Measurements from ENCODE around the gene GABBR1.

Gene GABBR1

DNA sequence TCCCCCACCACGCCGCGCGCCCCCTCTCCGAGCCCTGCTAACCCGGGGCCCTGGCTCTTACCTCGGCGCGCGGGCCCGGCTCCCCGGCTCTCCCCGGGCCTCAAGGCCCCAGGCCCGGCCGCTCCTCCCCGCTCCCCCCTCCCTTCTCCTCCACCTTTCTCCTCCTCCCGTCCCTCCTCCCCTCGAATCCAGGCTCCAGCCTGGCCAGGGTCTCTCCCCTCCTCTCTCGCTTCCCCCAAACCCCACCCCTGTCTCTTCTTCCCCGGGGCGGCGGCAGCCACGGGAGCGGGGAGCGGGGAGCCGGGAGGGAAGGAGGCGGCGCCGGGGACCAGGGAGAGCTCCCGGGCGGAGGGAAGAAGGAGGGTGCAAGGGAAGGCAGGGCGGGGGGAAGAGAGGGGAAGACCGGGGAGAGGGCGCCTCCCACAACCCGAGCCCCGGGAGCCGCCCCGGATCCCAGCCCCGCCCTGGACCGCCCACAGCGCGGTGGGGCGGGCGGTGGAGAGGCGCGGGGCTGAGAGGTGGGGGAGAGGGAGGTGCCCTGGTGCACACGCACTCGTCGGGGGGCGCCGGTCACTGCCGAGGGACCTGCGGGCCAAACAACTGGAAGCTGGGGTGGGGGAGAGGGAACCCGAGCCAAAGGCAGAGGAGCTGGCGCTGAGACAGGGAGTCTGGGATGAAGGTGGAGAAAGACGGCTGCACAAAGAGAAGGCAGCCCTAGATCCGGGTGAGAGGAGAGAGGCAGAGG lies at the start of gene GABBR1 (continued):
- no peak for TF ChIP-seq ZNF692 (tag by site-specific recombination; IDR thresholded peaks at IDR 0.05)
- TF ChIP-seq RBAK (tag by site-specific recombination; IDR thresholded peaks at IDR 0.05): no peak
- peak; percentile 33; the same call in 1 of the 2 replicates for TF ChIP-seq ZNF335 (tag by site-specific recombination; conservative IDR thresholded peaks at IDR 0.05)
- TF ChIP-seq SP7 (tag by site-specific recombination; IDR thresholded peaks at IDR 0.05): peak; percentile 73
- TF ChIP-seq ZXDB (tag by site-specific recombination; IDR thresholded peaks at IDR 0.05): peak; percentile 46; the same call in 1 of the 2 replicates
- peak; percentile 70; the same call in 1 of the 2 replicates for TF ChIP-seq ZBTB48 (tag by site-specific recombination; IDR thresholded peaks at IDR 0.05)
- no peak for TF ChIP-seq ZNF302 (tag by site-specific recombination; IDR thresholded peaks at IDR 0.05; ENCODE audit: low read depth)
- TF ChIP-seq ZFP69B (tag by site-specific recombination; IDR thresholded peaks at IDR 0.05): no peak
- no peak for TF ChIP-seq ZNF114 (tag by site-specific recombination; IDR thresholded peaks at IDR 0.05)
- TF ChIP-seq GLI2 (tag by site-specific recombination; IDR thresholded peaks at IDR 0.05; ENCODE audit: borderline replicate concordance, low read depth): no peak
- TF ChIP-seq ZNF654 (tag by site-specific recombination; IDR thresholded peaks at IDR 0.05; ENCODE audit: low read depth): no peak
- peak; percentile 86 for TF ChIP-seq EGR2 (tag by site-specific recombination; IDR thresholded peaks at IDR 0.05; ENCODE audit: low read depth)
- TF ChIP-seq ZFHX2 (tag by site-specific recombination; conservative IDR thresholded peaks at IDR 0.05): peak; percentile 88
- no peak for TF ChIP-seq KLF16 (tag by site-specific recombination; IDR thresholded peaks at IDR 0.05)
- no peak for TF ChIP-seq ZNF211 (tag by site-specific recombination; IDR thresholded peaks at IDR 0.05; ENCODE audit: low read depth)
- no peak for TF ChIP-seq ZNF571 (tag by site-specific recombination; IDR thresholded peaks at IDR 0.05)
- TF ChIP-seq ZNF350 (tag by site-specific recombination; IDR thresholded peaks at IDR 0.05): no peak
- TF ChIP-seq INSM2 (tag by site-specific recombination; IDR thresholded peaks at IDR 0.05): no peak
- TF ChIP-seq ZNF521 (tag by site-specific recombination; IDR thresholded peaks at IDR 0.05): no peak
- TF ChIP-seq CTCF (tag by site-specific recombination; IDR thresholded peaks at IDR 0.05): peak; percentile 45; the same call in 1 of the 2 replicates
- TF ChIP-seq ZNF146 (tag by site-specific recombination; IDR thresholded peaks at IDR 0.05): peak; percentile 8; the same call in 1 of the 2 replicates
- TF ChIP-seq ZNF16 (tag by site-specific recombination; IDR thresholded peaks at IDR 0.05; ENCODE audit: low read depth): no peak
- no peak for TF ChIP-seq ZNF354C (tag by site-specific recombination; IDR thresholded peaks at IDR 0.05; ENCODE audit: borderline replicate concordance, low read depth)
- no peak for TF ChIP-seq ZNF776 (tag by site-specific recombination; IDR thresholded peaks at IDR 0.05; ENCODE audit: borderline replicate concordance)
- TF ChIP-seq ZNF621 (tag by site-specific recombination; IDR thresholded peaks at IDR 0.05): no peak
- TF ChIP-seq PRDM1 (tag by site-specific recombination; IDR thresholded peaks at IDR 0.05): no peak
- TF ChIP-seq, protein P1, sequence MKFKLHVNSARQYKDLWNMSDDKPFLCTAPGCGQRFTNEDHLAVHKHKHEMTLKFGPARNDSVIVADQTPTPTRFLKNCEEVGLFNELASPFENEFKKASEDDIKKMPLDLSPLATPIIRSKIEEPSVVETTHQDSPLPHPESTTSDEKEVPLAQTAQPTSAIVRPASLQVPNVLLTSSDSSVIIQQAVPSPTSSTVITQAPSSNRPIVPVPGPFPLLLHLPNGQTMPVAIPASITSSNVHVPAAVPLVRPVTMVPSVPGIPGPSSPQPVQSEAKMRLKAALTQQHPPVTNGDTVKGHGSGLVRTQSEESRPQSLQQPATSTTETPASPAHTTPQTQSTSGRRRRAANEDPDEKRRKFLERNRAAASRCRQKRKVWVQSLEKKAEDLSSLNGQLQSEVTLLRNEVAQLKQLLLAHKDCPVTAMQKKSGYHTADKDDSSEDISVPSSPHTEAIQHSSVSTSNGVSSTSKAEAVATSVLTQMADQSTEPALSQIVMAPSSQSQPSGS (tag by site-specific recombination; IDR thresholded peaks at IDR 0.05; ENCODE audit: low read depth): no peak
- TF ChIP-seq ZNF324 (tag by site-specific recombination; IDR thresholded peaks at IDR 0.05): 0 out of 2 replicates have a peak, but pooled peaks have one; percentile 38
- TF ChIP-seq ZNF132 (tag by site-specific recombination; IDR thresholded peaks at IDR 0.05; ENCODE audit: borderline replicate concordance): no peak
- TF ChIP-seq KLF9 (tag by site-specific recombination; IDR thresholded peaks at IDR 0.05; ENCODE audit: low read depth): peak; percentile 86
- TF ChIP-seq GLIS2 (tag by site-specific recombination; IDR thresholded peaks at IDR 0.05): peak; percentile 95
- TF ChIP-seq ZNF280C (tag by site-specific recombination; IDR thresholded peaks at IDR 0.05): no peak
- TF ChIP-seq TCF7L2 (IDR thresholded peaks at IDR 0.05; ENCODE audit: borderline replicate concordance, low read depth, low read length): no peak

All from HEK293 (cell line).